HCT116 (cell line): ENCODE data around the gene CIART. TPM values are rescaled to one million over a fixed set of nuclear protein-coding genes. Genes with fewer than 3 reads are reported as not detected.

Source experiments
- ATAC-seq: fragments of 200-7000 bp; cut with Tn5 transposase; 2 replicates; pipeline ENCODE4 v1.9.1; 2020; ENCODE audit warnings: mild to moderate bottlenecking, moderate library complexity
- BruUV-seq: library from RNA; stranded (reverse); fragments of 400-500 nt; replicated peaks from 2 replicates; lab custom pipeline; 2021; lab: Mats Ljungman, UMichigan
- CTCF ChIA-PET: fragments of 300-600 bp; sonication (Branson Sonifier 250); formaldehyde crosslinking; loops from one replicate; lab custom pipeline; 2021; ENCODE audit warnings: antibody characterized with exemption; lab: Charles Lee
- POLR2A ChIA-PET: fragments of 300-600, 350-600 bp; sonication (Branson Sonifier 250); formaldehyde crosslinking; loops from one replicate; lab custom pipeline; 2021; ENCODE audit warnings: antibody characterized with exemption; lab: Charles Lee
- RAD21 ChIA-PET, 2 experiments: fragments of 300-600 bp; sonication (Branson Sonifier 250); formaldehyde crosslinking; loops; one replicate each; lab custom pipeline; 2023; ENCODE audit warnings: low total read pairs in 2 of 2; ENCODE audit not compliant: uncharacterized antibody in 2 of 2, unreplicated experiment in 2 of 2, low non-redundant PET in 1 of 2; lab: Charles Lee
- DNase-seq: peaks from one replicate; pipeline ENCODE4 v3.0.0-alpha.2; 2010; ENCODE audit warnings: low read depth, low spot score
- H2AFZ ChIP-seq: fragments of 200-600 bp; shearing (Covaris generic), sonication (generic); 2 replicates; pipeline ENCODE4 v1.6.1; 2017; ENCODE audit warnings: low read depth, mixed run types, mixed read lengths, antibody characterized with exemption, low read length; ENCODE audit not compliant: poor library complexity, severe bottlenecking
- H3K27ac ChIP-seq: 2 replicates; pipeline ENCODE4 v1.5.1; 2012; ENCODE audit warnings: low read depth, low read length
- H3K27me3 ChIP-seq: fragments of 200-600 bp; sonication (generic); 2 replicates; pipeline ENCODE4 v1.6.1; 2016; ENCODE audit warnings: mixed run types, low read length, mixed read lengths; ENCODE audit not compliant: insufficient read depth
- H3K36me3 ChIP-seq, 2 experiments: fragments of 200-500 bp in 1 of 2; fragments of 200-600 bp in 1 of 2; sonication (Bioruptor generic) in 1 of 2; sonication (generic) in 1 of 2; 2 replicates each; pipeline versions ENCODE4 v1.5.1 to v1.6.1; 2014 to 2016; ENCODE audit warnings: low read length in 2 of 2, inconsistent platforms in 1 of 2, mixed read lengths in 1 of 2, mixed run types in 1 of 2; ENCODE audit not compliant: insufficient read depth in 2 of 2, control insufficient read depth in 1 of 2
- H3K4me1 ChIP-seq, 2 experiments: fragments of 200-600 bp in 1 of 2; sonication (generic) in 1 of 2; 2 replicates each; pipeline versions ENCODE4 v1.5.1 to v1.6.1; 2012 to 2017; ENCODE audit warnings: low read length in 2 of 2, inconsistent platforms in 1 of 2, mild to moderate bottlenecking in 1 of 2, mixed read lengths in 1 of 2, mixed run types in 1 of 2, moderate library complexity in 1 of 2; ENCODE audit not compliant: insufficient read depth in 2 of 2, control insufficient read depth in 1 of 2
- H3K4me2 ChIP-seq: fragments of 200-600 bp; sonication (generic); 2 replicates; pipeline ENCODE4 v1.6.1; 2017; ENCODE audit warnings: mixed run types, low read length, mixed read lengths
- H3K4me3 ChIP-seq, 2 experiments: fragments of 200-600 bp in 1 of 2; sonication (generic) in 1 of 2; replicated peaks in 1 of 2; 2 replicates each; pipeline ENCODE4 v1.5.1; 2011 to 2016; ENCODE audit warnings: low read length in 2 of 2, control low read depth in 1 of 2, low read depth in 1 of 2, mild to moderate bottlenecking in 1 of 2, mixed read lengths in 1 of 2, mixed run types in 1 of 2
- H3K79me2 ChIP-seq: fragments of 200-600 bp; sonication (generic); 2 replicates; pipeline ENCODE4 v1.6.1; 2017; ENCODE audit warnings: mild to moderate bottlenecking, mixed run types, low read length, moderate library complexity, mixed read lengths; ENCODE audit not compliant: insufficient read depth
- H3K9ac ChIP-seq: fragments of 200-600 bp; sonication (generic); 2 replicates; pipeline ENCODE4 v1.6.1; 2016; ENCODE audit warnings: low read length, mixed read lengths
- H3K9me2 ChIP-seq: fragments of 200-600 bp; sonication (generic), shearing (Covaris generic); 2 replicates; pipeline ENCODE4 v1.6.1; 2017; ENCODE audit warnings: mixed run types, mild to moderate bottlenecking, moderate library complexity; ENCODE audit not compliant: insufficient read depth
- H3K9me3 ChIP-seq, 2 experiments: fragments of 200-500 bp in 1 of 2; fragments of 200-600 bp in 1 of 2; sonication (Bioruptor generic) in 1 of 2; sonication (generic) in 1 of 2; 2 replicates each; pipeline ENCODE4 v1.6.1; 2014 to 2017; ENCODE audit warnings: low read length in 2 of 2, mixed read lengths in 2 of 2, inconsistent platforms in 1 of 2, low read depth in 1 of 2, mild to moderate bottlenecking in 1 of 2, mixed run types in 1 of 2, moderate library complexity in 1 of 2; ENCODE audit not compliant: control insufficient read depth in 1 of 2, insufficient read depth in 1 of 2
- H4K20me1 ChIP-seq: fragments of 200-600 bp; sonication (generic), shearing (Covaris generic); 2 replicates; pipeline ENCODE4 v1.6.1; 2017; ENCODE audit warnings: mixed run types, mild to moderate bottlenecking, moderate library complexity; ENCODE audit not compliant: insufficient read depth
- CBX3 ChIP-seq: IDR thresholded peaks from 2 replicates; pipeline ENCODE4 v1.6.1; 2012; ENCODE audit warnings: low read depth
- CEBPB ChIP-seq: IDR thresholded peaks from 2 replicates; pipeline ENCODE4 v1.6.1; 2012; ENCODE audit warnings: low read depth
- EGR1 ChIP-seq: IDR thresholded peaks from 2 replicates; pipeline ENCODE4 v1.6.1; 2012; ENCODE audit warnings: low read depth
- ELF1 ChIP-seq: IDR thresholded peaks from 2 replicates; pipeline ENCODE4 v1.6.1; 2012; ENCODE audit warnings: low read depth, borderline replicate concordance
- EZH2phosphoT487 ChIP-seq: fragments of 200-600 bp; IDR thresholded peaks from 2 replicates; pipeline ENCODE4 v1.6.1; 2018; ENCODE audit warnings: antibody characterized with exemption, borderline replicate concordance
- FOSL1 ChIP-seq: IDR thresholded peaks from 2 replicates; pipeline ENCODE4 v1.6.1; 2012; ENCODE audit warnings: low read depth
- POLR2A ChIP-seq: IDR thresholded peaks from 2 replicates; pipeline ENCODE4 v1.7.0; 2011; ENCODE audit warnings: borderline replicate concordance; ENCODE audit not compliant: insufficient read depth, insufficient read length; ENCODE audit errors: extremely low read depth
- POLR2AphosphoS5 ChIP-seq: IDR thresholded peaks from 2 replicates; pipeline ENCODE4 v1.6.1; 2011; ENCODE audit warnings: mild to moderate bottlenecking, low read depth, low read length, moderate library complexity
- RAD21 ChIP-seq: IDR thresholded peaks from 2 replicates; pipeline ENCODE4 v1.6.1; 2012; ENCODE audit warnings: low read depth, mild to moderate bottlenecking
- SIN3A ChIP-seq: IDR thresholded peaks from 2 replicates; pipeline ENCODE4 v1.6.1; 2012; ENCODE audit warnings: low read depth
- SP1 ChIP-seq: IDR thresholded peaks from 2 replicates; pipeline ENCODE4 v1.6.1; 2012; ENCODE audit warnings: low read depth
- SRF ChIP-seq: IDR thresholded peaks from 2 replicates; pipeline ENCODE4 v1.6.1; 2012; ENCODE audit warnings: low read depth
- ZFX ChIP-seq: fragments of 450-650 bp; IDR thresholded peaks from 2 replicates; pipeline ENCODE4 v1.6.1; 2017
- ZNF274 ChIP-seq: fragments of 200-500 bp; sonication (Bioruptor generic); IDR thresholded peaks from 2 replicates; pipeline ENCODE4 v1.6.1; 2014; ENCODE audit warnings: mild to moderate bottlenecking, low read depth, low read length, inconsistent platforms
- intact Hi-C: fragments of 100-400 bp; cut with micrococcal nuclease; formaldehyde crosslinking; loops from 2 replicates; pipeline ENCODE4 v1.10.0; 2022
- total RNA-seq: library from RNA; stranded (reverse); gene quantifications from one replicate; pipeline ENCODE4 v1.2.1, GENCODE V29; 2021; ENCODE audit not compliant: unreplicated experiment
- TF ChIP-seq, protein P1 (sequence below): IDR thresholded peaks from 2 replicates; pipeline ENCODE4 v1.6.1; 2012; ENCODE audit warnings: low read depth
- TF ChIP-seq, protein P2 (sequence below): IDR thresholded peaks from 2 replicates; pipeline ENCODE4 v1.6.1; 2012
- TF ChIP-seq, protein P3 (sequence below), 3 experiments: fragments of 200-600 bp in 1 of 3; sonication (generic) in 1 of 3; IDR thresholded peaks in 2 of 3; conservative IDR thresholded peaks in 1 of 3; 2 replicates each; pipeline ENCODE4 v1.5.1; 2012 to 2017; ENCODE audit warnings: low read depth in 2 of 3, low read length in 2 of 3, antibody characterized with exemption in 1 of 3, borderline replicate concordance in 1 of 3, control low read depth in 1 of 3, mild to moderate bottlenecking in 1 of 3, mixed read lengths in 1 of 3, mixed run types in 1 of 3, moderate library complexity in 1 of 3; ENCODE audit not compliant: insufficient read depth in 1 of 3

The CIART gene
- total RNA-seq, 1 experiment from 2014 or later = 0.22 TPM

DNA sequence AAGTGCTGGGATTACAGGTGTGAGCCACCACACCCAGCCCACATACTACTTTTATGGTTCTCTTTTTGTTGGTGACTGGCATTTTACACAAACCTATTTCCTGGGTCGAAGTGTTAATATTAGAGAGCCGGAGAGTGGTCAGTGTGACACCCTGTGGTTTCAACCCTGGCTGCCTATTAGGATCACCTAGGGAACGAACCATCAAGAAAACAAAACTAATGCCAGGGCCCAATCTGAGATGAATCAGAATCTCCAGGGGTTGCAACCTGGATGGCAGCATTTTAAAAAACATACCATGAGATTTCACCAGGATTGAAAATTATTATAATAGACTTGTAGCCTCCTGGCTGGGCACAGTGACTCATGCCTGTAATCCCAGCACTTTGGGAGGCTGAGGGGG, 17.4 kb downstream of the CIART start:
- TF ChIP-seq ELF1 (no peak), POLR2AphosphoS5 (no peak), EZH2phosphoT487 (no peak), ZFX (no peak), SRF (no peak), POLR2A (no peak), CEBPB (no peak), SIN3A (no peak), CBX3 (no peak), SP1 (no peak), ZNF274 (no peak), RAD21 (no peak), FOSL1 (no peak), EGR1 (no peak)
- TF ChIP-seq, protein P1, sequence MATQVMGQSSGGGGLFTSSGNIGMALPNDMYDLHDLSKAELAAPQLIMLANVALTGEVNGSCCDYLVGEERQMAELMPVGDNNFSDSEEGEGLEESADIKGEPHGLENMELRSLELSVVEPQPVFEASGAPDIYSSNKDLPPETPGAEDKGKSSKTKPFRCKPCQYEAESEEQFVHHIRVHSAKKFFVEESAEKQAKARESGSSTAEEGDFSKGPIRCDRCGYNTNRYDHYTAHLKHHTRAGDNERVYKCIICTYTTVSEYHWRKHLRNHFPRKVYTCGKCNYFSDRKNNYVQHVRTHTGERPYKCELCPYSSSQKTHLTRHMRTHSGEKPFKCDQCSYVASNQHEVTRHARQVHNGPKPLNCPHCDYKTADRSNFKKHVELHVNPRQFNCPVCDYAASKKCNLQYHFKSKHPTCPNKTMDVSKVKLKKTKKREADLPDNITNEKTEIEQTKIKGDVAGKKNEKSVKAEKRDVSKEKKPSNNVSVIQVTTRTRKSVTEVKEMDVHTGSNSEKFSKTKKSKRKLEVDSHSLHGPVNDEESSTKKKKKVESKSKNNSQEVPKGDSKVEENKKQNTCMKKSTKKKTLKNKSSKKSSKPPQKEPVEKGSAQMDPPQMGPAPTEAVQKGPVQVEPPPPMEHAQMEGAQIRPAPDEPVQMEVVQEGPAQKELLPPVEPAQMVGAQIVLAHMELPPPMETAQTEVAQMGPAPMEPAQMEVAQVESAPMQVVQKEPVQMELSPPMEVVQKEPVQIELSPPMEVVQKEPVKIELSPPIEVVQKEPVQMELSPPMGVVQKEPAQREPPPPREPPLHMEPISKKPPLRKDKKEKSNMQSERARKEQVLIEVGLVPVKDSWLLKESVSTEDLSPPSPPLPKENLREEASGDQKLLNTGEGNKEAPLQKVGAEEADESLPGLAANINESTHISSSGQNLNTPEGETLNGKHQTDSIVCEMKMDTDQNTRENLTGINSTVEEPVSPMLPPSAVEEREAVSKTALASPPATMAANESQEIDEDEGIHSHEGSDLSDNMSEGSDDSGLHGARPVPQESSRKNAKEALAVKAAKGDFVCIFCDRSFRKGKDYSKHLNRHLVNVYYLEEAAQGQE = no peak
- TF ChIP-seq, protein P2, sequence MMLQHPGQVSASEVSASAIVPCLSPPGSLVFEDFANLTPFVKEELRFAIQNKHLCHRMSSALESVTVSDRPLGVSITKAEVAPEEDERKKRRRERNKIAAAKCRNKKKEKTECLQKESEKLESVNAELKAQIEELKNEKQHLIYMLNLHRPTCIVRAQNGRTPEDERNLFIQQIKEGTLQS = no peak
- TF ChIP-seq, protein P3, sequence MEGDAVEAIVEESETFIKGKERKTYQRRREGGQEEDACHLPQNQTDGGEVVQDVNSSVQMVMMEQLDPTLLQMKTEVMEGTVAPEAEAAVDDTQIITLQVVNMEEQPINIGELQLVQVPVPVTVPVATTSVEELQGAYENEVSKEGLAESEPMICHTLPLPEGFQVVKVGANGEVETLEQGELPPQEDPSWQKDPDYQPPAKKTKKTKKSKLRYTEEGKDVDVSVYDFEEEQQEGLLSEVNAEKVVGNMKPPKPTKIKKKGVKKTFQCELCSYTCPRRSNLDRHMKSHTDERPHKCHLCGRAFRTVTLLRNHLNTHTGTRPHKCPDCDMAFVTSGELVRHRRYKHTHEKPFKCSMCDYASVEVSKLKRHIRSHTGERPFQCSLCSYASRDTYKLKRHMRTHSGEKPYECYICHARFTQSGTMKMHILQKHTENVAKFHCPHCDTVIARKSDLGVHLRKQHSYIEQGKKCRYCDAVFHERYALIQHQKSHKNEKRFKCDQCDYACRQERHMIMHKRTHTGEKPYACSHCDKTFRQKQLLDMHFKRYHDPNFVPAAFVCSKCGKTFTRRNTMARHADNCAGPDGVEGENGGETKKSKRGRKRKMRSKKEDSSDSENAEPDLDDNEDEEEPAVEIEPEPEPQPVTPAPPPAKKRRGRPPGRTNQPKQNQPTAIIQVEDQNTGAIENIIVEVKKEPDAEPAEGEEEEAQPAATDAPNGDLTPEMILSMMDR (IDR thresholded peaks at IDR 0.05 in 2 of 3, conservative IDR thresholded peaks at IDR 0.05 in 1 of 3; ENCODE audit: borderline replicate concordance in 1 of 3, insufficient read depth in 1 of 3, low read depth in 2 of 3, low read length in 2 of 3) = no peak
- RAD21 ChIA-PET = no interaction called here

More for the DNA sequence above, 17.4 kb downstream of the CIART start:
- intact Hi-C loops = no loop called here
- Histone ChIP-seq H4K20me1 (peaks cover 4% of the 10 kb centered on the region; the same call in 1 of the 2 replicates), H3K4me2 (no peak overlapping the region), H3K27me3 (no peaks in the 10 kb centered on the region), H3K9ac (no peak overlapping the region), H3K27ac (no peak overlapping the region), H3K9me3 (no peaks in the 10 kb centered on the region), H3K4me1 (peaks cover 5 to 6% of the 10 kb centered on the region in 2 experiments; a peak in 2 of 4 replicates), H3K36me3 (peaks cover 36 to 49% of the 10 kb centered on the region in 2 experiments), H3K9me2 (no peaks in the 10 kb centered on the region), H3K79me2 (peaks cover 85% of the 10 kb centered on the region), H3K4me3 (no peak overlapping the region), H2AFZ (no peak overlapping the region)
- ChIA-PET CTCF (no interaction called here), POLR2A (no interaction called here)
- DNase-seq (no peak), ATAC-seq (no peak)
- BruUV-seq = no TSS peak
